Measurements from ENCODE around the gene ASIC4.
A peak's percentile ranks its signal among the peaks of the same experiment; 100 is the strongest.

Gene ASIC4

GRCh38 chr2:219567791-219568361 lies 53.6 kb downstream of the ASIC4 start:
- DNase-seq (ENCODE audit: low spot score), result no peak

GRCh38 chr2:219569041-219569440 lies 54.8 kb downstream of the ASIC4 start:
- DNase-seq (ENCODE audit: low spot score), result no peak

GRCh38 chr2:219569635-219570034 lies 55.4 kb downstream of the ASIC4 start:
- DNase-seq (ENCODE audit: low spot score), result no peak

- DNase-seq (ENCODE audit: low spot score), result no peak
Observed at GRCh38 chr2:219570194-219570923, 56.1 kb downstream of the ASIC4 start.

- DNase-seq (ENCODE audit: low spot score), result no peak
Observed at GRCh38 chr2:219570924-219571310, 56.6 kb downstream of the ASIC4 start.

GRCh38 chr2:219571311-219572236 lies 57.3 kb downstream of the ASIC4 start, which contains the start of gene OBSL1:
OBSL1 (minus strand) TSS chr2:219571539; CDS start chr2:219571232, 307 bp downstream.
- DNase-seq (ENCODE audit: low spot score), result peak; percentile 67

GRCh38 chr2:219572237-219573001 lies 58.1 kb downstream of the ASIC4 start, which contains the start of gene INHA:
INHA (plus strand) TSS chr2:219572310; CDS start chr2:219572375, 65 bp downstream.
- DNase-seq (ENCODE audit: low spot score), result no peak

GRCh38 chr2:219573166-219573565 lies 58.9 kb downstream of the ASIC4 start:
- no peak for DNase-seq (ENCODE audit: low spot score)

- DNase-seq (ENCODE audit: low spot score), result no peak
Observed at GRCh38 chr2:219574484-219575311, 60.4 kb downstream of the ASIC4 start.

- DNase-seq (ENCODE audit: low spot score), result no peak
Observed at GRCh38 chr2:219575566-219576504, 61.6 kb downstream of the ASIC4 start.

- DNase-seq (ENCODE audit: low spot score), result no peak
Observed at GRCh38 chr2:219576505-219577388, 62.5 kb downstream of the ASIC4 start.

GRCh38 chr2:219578811-219579613 lies 64.7 kb downstream of the ASIC4 start:
- no peak for DNase-seq (ENCODE audit: low spot score)

- no peak for DNase-seq (ENCODE audit: low spot score)
Observed at GRCh38 chr2:219581346-219581745, 67.1 kb downstream of the ASIC4 start.

Data from Ammon's horn (tissue), 1 donor.